GM19328 (cell line): ENCODE results near the gene MCTP1.

Experiments
- ATAC-seq: cut with Tn5 transposase; IDR thresholded peaks from one replicate; pipeline ENCODE4 v1.9.1; 2021; ENCODE audit warnings: mild to moderate bottlenecking, moderate library complexity; ENCODE audit not compliant: unreplicated experiment

Gene MCTP1

GRCh38 chr5:94736498-94736897 lies 548.4 kb downstream of the MCTP1 start:
- no peak for ATAC-seq

- ATAC-seq: no peak
These were observed 553.4 kb downstream of the MCTP1 start for GRCh38 chr5:94731471-94731870.

DNA sequence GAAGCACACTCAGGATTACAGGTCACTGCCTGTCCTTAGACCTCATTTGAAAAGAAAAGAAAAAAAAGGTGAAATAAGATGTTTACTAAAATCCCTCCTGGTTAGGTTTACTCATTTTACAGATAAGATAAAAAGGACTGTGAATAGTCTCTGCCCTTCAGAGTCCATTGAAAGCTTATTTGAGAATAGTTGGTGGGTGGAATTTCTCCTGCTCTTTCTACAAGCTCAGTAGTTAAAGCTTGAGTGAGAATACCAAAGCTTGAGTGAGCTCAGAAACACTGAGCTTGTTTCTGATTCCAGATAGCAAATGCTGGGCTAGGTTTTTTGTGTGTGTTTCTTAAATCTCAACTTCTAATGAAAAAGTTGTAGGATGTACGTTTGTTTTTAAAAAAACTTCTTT lies 559.8 kb downstream of the MCTP1 start:
- ATAC-seq: no peak

DNA sequence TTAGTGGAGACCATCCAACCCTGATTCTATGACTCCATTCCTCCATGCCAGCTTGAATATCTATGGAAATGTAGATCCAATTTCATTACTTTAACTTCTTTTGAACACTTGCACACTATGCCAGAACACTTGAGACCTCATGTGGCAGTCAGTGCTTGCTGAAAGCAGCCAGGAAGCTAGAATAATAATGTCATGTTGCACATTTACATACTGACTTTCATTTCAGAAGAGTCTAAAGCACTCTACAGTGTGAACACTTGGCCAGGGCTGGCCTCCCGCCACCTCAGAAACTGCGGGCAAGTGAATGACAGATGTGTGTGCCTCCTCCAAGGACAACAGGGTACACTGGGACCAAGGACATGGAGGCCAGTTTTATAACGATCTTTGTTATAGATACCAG lies 569.1 kb downstream of the MCTP1 start:
- ATAC-seq: no peak

- ATAC-seq: no peak
These were observed 573.1 kb downstream of the MCTP1 start for GRCh38 chr5:94711785-94712184.

DNA sequence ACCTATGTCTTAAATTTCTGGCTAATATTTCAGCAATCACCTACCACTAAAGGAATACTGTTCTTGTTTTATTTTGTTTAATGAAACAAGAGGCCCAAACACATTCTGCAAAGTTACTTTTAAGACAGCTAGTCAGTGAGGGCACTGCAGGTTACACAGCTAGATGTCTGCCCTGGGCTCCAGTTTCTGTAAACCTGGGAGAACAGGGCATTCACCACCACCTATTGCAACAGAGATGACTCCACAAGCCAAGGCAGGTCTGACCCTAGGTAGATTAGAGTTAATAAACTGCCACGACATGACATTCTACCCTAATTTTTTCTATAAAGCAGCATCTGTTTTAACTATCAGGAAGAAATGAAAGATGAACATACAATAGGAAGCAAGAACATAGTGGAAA lies 575.6 kb downstream of the MCTP1 start:
- no peak for ATAC-seq

GRCh38 chr5:94707359-94707758 lies 577.5 kb downstream of the MCTP1 start:
- ATAC-seq: no peak

DNA sequence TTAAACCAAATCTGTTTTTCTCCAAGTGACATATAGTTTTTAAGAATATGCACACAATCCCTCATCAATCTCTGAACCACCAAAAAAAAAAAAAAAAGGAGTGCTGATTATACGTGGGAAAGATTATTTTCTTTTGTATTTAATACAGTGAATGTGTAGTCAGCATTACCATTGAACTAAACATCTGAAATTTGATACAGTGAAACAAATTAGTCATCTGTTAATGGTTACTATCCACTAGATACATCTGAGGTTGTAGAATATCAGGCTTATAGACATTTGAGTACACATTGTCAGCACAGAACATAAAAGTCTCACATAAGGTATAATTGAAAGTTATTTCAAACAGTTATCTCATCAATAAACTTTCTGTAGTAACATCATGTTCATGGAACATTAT lies 579.5 kb downstream of the MCTP1 start:
- no peak for ATAC-seq

DNA sequence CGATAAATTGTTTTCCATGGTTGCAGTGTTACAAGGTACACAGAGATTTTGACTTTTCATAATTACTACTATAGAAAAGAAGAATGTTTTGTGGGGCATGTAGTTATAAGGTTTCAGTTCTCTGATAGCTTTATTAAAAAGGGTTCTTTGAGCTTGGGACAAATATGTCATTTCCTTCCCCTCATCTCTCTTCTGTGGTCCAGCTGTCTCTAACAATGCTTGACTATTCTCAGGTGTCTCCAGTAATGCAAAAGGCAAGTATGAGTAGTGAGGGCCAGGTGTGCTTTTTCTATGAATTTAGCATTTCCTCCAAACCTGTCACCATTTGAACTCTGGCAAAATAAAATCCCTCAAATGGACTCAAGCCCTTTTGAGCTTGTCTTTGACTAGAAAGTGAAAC lies 582.2 kb downstream of the MCTP1 start:
- ATAC-seq: no peak

- no peak for ATAC-seq
These were observed 584.3 kb downstream of the MCTP1 start for GRCh38 chr5:94700592-94700991.

- no peak for ATAC-seq
These were observed 585.3 kb downstream of the MCTP1 start for GRCh38 chr5:94699562-94699961.

- no peak for ATAC-seq
These were observed 586.7 kb downstream of the MCTP1 start for GRCh38 chr5:94698197-94698596.

GRCh38 chr5:94694671-94695070 lies 590.2 kb downstream of the MCTP1 start:
- no peak for ATAC-seq

- no peak for ATAC-seq
These were observed 591.0 kb downstream of the MCTP1 start for GRCh38 chr5:94693845-94694370.

DNA sequence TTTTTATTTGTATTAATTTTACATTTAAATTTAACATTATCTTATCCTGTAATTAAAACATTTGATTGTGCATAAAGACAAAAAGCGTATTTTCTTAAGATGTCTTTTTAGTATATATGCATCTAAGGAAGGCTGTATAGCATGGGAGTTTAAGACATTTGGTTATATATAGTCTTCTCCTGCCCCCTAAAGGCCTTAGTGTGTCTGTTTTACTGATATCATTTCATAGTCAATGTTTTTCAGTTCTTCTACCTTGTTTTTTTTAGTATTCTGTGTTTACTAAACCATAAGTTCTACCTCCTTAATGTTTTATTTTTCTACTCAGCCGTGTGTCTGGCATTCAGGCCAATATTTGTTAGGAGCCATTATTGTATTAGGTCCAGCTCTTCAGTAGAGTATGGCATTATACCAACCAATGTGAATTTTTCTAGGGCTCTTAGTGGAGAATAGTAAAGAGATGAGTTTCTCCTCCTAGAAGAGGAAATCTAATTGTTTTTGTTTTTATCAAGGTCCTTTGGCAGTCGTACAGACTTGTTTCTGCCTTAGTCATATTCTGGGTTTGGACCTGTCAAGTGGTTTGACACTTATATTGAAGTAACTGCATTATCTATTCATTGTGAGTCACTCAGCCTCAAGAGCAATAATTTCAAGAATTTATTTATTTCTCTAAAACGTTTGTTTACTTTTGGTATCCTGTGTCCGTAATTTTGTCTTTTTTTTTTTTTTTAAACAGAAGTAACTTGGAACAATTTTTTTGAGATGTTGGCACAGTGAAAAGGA lies 591.7 kb downstream of the MCTP1 start:
- ATAC-seq: peak; percentile 69

GRCh38 chr5:94692581-94692980 lies 592.3 kb downstream of the MCTP1 start:
- no peak for ATAC-seq

GRCh38 chr5:94691949-94692348 lies 592.9 kb downstream of the MCTP1 start:
- ATAC-seq: no peak

DNA sequence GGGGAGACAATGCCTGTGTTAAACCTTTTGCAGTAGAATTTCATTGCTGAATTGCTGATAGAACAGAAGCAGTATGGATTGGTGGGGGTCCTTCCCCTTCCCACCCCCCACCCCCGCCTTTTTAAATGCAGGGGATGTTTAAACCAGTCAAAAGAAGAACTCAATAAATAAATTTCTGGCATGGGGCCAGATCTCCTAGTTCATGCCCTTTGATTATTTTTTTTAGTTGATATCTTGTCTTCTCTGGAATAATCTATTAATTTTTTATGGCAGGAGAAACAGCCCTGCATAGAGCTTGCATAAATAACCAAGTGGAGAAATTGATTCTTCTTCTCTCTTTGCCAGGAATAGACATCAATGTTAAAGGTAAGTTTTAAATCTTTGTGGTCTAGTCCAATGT lies 593.6 kb downstream of the MCTP1 start:
- no peak for ATAC-seq

- ATAC-seq: no peak
These were observed 594.1 kb downstream of the MCTP1 start for GRCh38 chr5:94690778-94691177.

- ATAC-seq: no peak
These were observed 595.0 kb downstream of the MCTP1 start for GRCh38 chr5:94689908-94690307.

DNA sequence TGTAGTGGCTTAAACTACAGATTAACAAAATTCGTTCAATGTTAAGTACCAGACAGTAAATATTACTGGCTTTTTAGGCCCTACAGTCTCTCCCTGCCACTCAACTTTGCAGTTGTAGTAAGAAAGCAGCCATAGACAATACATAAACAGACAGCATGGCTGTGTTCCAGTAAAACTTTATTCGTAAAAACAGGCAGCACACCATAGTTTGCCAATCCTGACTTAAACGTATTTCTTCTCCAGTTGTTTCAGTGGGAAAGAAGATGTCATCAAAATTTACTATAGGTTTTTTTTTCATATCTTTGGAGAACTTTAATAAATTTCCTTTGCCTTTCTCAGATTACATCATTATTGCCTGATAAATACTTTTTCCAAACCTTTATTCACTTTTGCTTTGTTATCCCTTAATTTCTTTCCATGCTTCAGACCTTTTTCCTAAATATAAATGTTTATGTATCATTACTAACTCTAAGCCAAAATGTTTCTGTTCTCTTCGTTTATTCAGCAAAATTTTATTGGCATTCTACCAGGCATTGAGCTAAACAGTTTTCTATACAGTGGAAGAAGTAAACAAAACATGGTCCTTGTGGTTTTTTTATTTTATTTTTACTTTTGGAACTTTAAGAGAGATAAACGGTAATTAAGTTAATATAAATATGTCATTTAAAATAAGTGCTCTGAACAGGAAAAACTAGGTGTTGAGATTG lies 601.9 kb downstream of the MCTP1 start:
- ATAC-seq: no peak

DNA sequence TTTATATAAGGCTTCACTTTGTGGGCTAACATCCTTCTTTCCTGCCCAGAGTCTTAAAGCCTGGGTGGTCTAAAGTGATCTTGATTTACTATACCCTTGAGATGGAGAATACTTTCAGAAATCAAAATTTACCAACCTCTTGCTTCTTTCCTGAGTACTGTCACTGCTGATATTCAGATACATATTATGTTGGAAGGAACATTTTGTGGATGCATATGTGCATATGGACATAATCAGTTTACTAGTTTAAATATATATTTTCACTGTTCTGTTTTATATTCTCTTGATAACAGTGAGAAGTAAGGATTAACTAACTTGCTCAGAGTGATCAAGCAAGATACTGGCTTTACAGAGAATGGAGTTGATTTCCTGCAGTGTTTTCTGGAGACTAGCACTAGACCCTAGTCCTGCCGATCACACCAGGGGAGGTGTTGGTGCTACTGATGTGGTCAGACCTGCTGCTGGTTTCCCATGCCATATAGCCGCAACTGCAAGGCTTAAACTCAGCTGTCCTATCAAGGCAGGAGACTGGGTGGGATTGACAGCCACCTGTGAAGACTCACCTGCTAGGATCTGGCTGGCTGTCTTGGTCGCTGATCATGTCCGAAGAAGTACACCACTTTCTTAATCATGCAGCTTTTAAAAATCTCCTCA lies 608.8 kb downstream of the MCTP1 start:
- no peak for ATAC-seq
